Lung (tissue), 12 donors: ENCODE results near the gene TOPAZ1. TPM values are rescaled to one million over a fixed set of nuclear protein-coding genes. Genes with fewer than 3 reads are reported as not detected.

Source experiments
- ATAC-seq: fragments of 200-7000 bp; cut with Tn5 transposase; one replicate; pipeline ENCODE4 v1.9.1; 2020; ENCODE audit warnings: moderate number of reproducible peaks; ENCODE audit not compliant: insufficient read depth, low FRiP score
- DNase-seq, 3 donors: peaks; one replicate each; pipeline ENCODE4 v3.0.0-alpha.2; 2013 to 2017
- H3K27ac ChIP-seq, 2 donors: one replicate each; pipeline ENCODE4 v1.5.1; 2013; ENCODE audit warnings: mild to moderate bottlenecking in 2 of 2, moderate library complexity in 2 of 2, control low read depth in 1 of 2, inconsistent platforms in 1 of 2, low read depth in 1 of 2, low read length in 1 of 2
- H3K27me3 ChIP-seq, 3 donors: one replicate each; pipeline ENCODE4 v1.5.1; 2013; ENCODE audit warnings: low read length in 2 of 3; ENCODE audit not compliant: control insufficient read depth in 3 of 3, insufficient read depth in 3 of 3
- H3K36me3 ChIP-seq, 4 donors: one replicate each; pipeline ENCODE4 v1.5.1; 2013; ENCODE audit warnings: low read length in 4 of 4, mild to moderate bottlenecking in 1 of 4, moderate library complexity in 1 of 4; ENCODE audit not compliant: control insufficient read depth in 4 of 4, insufficient read depth in 4 of 4
- H3K4me1 ChIP-seq, 5 donors: one replicate each; pipeline ENCODE4 v1.5.1; 2013; ENCODE audit warnings: low read length in 5 of 5, mild to moderate bottlenecking in 2 of 5, moderate library complexity in 1 of 5; ENCODE audit not compliant: control insufficient read depth in 5 of 5, insufficient read depth in 5 of 5
- H3K4me3 ChIP-seq: one replicate; pipeline ENCODE4 v1.5.1; 2013; ENCODE audit warnings: mild to moderate bottlenecking, control low read depth, moderate library complexity
- H3K9ac ChIP-seq, 2 donors: one replicate each; pipeline ENCODE4 v1.5.1; 2013; ENCODE audit warnings: low read length in 2 of 2, control low read depth in 1 of 2; ENCODE audit not compliant: insufficient read depth in 1 of 2
- H3K9me3 ChIP-seq, 4 donors: one replicate each; pipeline ENCODE4 v1.5.1; 2013; ENCODE audit warnings: low read length in 3 of 4, mild to moderate bottlenecking in 1 of 4, moderate library complexity in 1 of 4; ENCODE audit not compliant: control insufficient read depth in 4 of 4, insufficient read depth in 3 of 4
- CTCF ChIP-seq: IDR thresholded peaks from 2 replicates; pipeline ENCODE4 v1.5.1; 2012; ENCODE audit warnings: mild to moderate bottlenecking; ENCODE audit errors: control extremely low read depth, extremely low read depth
- WGBS, 2 donors: extraction: QIAGEN DNeasy Blood & Tissue Kit; methylation state at CpG; one replicate each; pipeline ENCODE4 v1.1.7; 2013; 5-methylcytosine and 5-hydroxymethylcytosine counted together
- polyA plus RNA-seq, 2 donors: library from polyadenylated mRNA; stranded (reverse); fragments of 200-250 nt; gene quantifications; one replicate each; pipeline ENCODE4 v1.2.1, GENCODE V29; 2013
- total RNA-seq, 2 donors: library from RNA; depleted of rRNA in 1 of 2; stranded (reverse); fragments of >200 nt in 1 of 2; gene quantifications; one replicate each; pipeline ENCODE4 v1.2.1, GENCODE V29; 2014 to 2021
- donor health status: control.
- donor health status: control.
- donor health status: Bipolar disorder and iron deficiency.
- donor health status: healthy.
- donor health status: DM: yes; HTN: yes; CAD: no.

Gene TOPAZ1
- total and polyA plus RNA-seq, 4 donors, result not detected

- Histone ChIP-seq H3K36me3 (no peaks in the 10 kb centered on the region), H3K4me3 (no peak overlapping the region), H3K4me1 (no peaks in the 10 kb centered on the region), H3K9me3 (no peaks in the 10 kb centered on the region), H3K27ac (no peak overlapping the region), H3K27me3 (peaks cover 0 to 2% (median 0%) of the 10 kb centered on the region in 3 donors), H3K9ac (no peak overlapping the region)
- TF ChIP-seq CTCF, result no peak
- WGBS, 2 donors, result 93 to 97% methylated on average over 1 of the region's 1 CpG
- ATAC-seq, result no peak
- DNase-seq, result no peak
These were observed 51.3 kb downstream of the TOPAZ1 start for GRCh38 chr3:44292947-44293346.

- no peak for TF ChIP-seq CTCF
- no peak overlapping the region for H3K4me3 ChIP-seq
- H3K9me3 ChIP-seq, result no peaks in the 10 kb centered on the region
- peaks cover 0 to 2% (median 0%) of the 10 kb centered on the region in 3 donors for H3K27me3 ChIP-seq
- ATAC-seq, result no peak
- no peaks in the 10 kb centered on the region for H3K4me1 ChIP-seq
- no peak overlapping the region for H3K27ac ChIP-seq
- H3K9ac ChIP-seq, result no peak overlapping the region
- no peak for DNase-seq
- H3K36me3 ChIP-seq, result no peaks in the 10 kb centered on the region
These were observed 55.6 kb downstream of the TOPAZ1 start for GRCh38 chr3:44297255-44297654.

- Histone ChIP-seq H3K27me3 (no peaks in the 10 kb centered on the region), H3K9ac (no peak overlapping the region), H3K36me3 (no peaks in the 10 kb centered on the region), H3K9me3 (no peaks in the 10 kb centered on the region), H3K4me3 (no peak overlapping the region), H3K4me1 (no peaks in the 10 kb centered on the region), H3K27ac (no peak overlapping the region)
- no peak for DNase-seq
- TF ChIP-seq CTCF, result no peak
- WGBS, 2 donors, result 85 to 89% methylated on average over 3 of the region's 3 CpGs
- ATAC-seq, result no peak
These were observed 60.1 kb downstream of the TOPAZ1 start for GRCh38 chr3:44301746-44302145.

DNA sequence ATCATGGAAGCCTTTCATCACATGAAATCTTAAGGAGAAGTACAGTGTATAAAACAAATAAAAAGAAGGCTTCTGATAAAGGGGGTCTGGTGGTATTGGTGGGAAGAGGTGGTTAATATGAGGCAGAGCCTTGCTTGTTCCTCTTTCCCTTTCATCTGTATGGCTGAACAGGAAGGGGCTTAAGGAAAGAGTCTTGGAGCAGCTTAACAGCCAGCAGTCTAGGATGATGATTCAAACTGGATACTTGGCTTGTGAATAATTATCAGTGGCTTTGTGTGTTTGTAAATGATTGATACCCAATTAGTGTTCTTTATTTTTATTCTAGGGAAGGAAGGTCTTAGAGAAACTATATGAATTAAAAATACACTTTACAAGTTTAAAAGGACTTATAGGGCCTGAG lies 67.8 kb downstream of the TOPAZ1 start:
- no peak for TF ChIP-seq CTCF
- Histone ChIP-seq H3K9me3 (no peaks in the 10 kb centered on the region), H3K27me3 (no peaks in the 10 kb centered on the region), H3K4me1 (no peaks in the 10 kb centered on the region), H3K36me3 (no peaks in the 10 kb centered on the region), H3K27ac (no peak overlapping the region), H3K4me3 (no peak overlapping the region), H3K9ac (no peak overlapping the region)
- ATAC-seq, result no peak
- DNase-seq, result no peak
